Stimulated activated CD4-positive, alpha-beta T cell treated with anti-CD3 and anti-CD28 coated beads, Interleukin-4, amount 100 ng/mL, for 1 hour (primary cell): ENCODE data around the gene KIAA0753.
"Not testable (repeated sequence)": the region's sequence is repeated elsewhere in the genome, so short reads cannot be mapped to it uniquely, and the experiment has no call there.

Source experiments
- DNase-seq: peaks from one replicate; pipeline ENCODE4 v3.0.0-alpha.2; 2020

KIAA0753 gene

DNA sequence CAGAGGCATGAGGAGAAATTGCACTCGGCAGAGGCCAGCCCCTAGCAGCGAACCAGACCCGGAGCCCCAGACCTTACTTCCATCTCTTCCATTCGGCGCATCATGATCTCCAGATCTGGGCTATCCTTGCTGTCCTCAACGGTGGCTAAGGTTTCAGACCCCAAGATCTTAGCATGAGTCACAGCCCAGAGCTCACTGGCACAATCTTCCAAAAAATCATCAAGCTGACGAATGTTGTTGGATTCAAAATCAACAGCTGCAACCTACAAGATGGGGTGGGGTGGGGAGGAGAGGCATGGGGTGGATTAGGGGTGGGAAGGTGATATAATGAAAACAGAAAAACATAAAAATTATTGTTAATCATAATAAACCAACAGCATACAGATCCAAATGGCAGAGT lies 44.4 kb downstream of the KIAA0753 start:
- DNase-seq: no peak

DNA sequence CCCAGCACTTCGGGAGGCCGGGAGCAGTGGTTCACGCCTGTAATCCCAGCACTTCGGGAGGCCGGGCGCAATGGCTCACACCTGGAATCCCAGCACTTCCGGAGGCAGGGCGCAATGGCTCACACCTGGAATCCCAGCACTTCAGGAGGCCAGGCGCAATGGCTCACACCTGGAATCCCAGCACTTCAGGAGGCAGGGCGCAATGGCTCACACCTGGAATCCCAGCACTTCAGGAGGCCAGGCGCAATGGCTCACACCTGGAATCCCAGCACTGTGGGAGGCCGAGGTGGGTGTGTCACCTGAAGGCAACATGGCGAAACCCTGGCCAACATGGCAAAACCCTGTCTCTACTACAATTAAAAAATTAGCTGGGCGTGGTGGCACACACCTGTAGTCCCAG lies 47.1 kb downstream of the KIAA0753 start:
- DNase-seq: not testable (repeated sequence)

DNA sequence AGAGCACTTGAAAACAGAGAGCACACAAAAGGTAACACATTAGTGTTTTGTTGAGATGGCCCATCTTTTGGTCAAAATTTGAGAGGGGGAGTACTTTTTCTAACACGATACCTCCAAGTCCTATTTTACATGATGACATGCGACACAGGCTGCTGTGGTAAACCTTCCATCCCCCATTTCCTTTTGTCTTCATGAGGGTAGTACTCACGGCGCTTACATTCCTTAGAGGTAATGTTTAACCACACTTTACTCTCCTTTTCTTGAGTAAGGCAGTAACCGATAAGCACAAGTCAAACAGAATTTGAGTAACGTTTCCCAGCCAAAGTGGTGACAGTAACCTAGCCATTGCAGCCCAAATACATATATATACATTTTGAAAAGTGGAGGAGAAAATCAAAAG lies 48.3 kb downstream of the KIAA0753 start:
- no peak for DNase-seq

DNA sequence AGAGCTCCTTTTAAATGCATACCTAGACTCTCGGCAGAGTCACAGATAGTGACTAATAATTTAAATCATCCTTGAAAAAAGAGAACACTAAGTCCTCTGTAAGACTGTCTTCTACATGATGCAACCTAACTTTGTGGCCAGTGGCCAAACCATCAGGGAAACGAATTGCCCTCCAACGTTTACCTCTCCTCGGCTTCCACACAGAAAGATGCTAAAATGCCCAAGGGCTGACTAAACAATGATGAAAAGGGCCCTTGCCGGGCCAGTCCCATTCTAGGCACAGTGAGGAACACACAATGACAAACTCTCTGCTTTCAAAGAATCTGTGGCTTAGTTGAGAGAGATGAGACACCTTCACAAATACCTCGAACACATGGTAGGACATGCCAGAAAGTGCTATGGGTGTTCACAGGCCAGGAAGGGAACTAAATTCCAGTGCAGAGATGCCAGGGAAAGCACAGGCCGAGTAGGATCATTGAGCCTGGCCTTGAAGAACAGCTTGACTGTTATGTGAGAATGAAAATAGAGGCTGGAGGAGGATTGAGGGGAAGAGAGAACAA lies 48.8 kb downstream of the KIAA0753 start:
- no peak for DNase-seq

GRCh38 chr17:6589266-6589946 lies 51.1 kb downstream of the KIAA0753 start:
- DNase-seq: no peak

DNA sequence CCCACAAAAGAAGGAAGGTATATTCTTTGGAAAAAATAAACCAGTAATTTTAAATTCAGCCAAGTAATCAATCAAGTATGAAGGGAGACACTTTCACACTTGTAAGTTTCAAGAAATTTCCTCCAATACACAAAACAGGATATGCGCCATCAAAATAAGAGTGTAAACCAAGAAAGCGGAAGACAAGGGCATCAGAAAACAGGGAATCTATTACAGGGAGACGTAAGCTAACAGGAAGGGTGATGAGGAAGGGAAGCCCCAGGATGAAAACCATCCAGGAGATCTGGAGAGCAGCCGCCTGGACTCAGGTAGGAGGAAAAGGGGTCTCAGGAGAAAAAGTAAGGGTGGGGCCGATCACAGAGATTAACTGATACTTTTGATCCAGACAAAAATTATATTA lies 52.3 kb downstream of the KIAA0753 start:
- DNase-seq: no peak

DNA sequence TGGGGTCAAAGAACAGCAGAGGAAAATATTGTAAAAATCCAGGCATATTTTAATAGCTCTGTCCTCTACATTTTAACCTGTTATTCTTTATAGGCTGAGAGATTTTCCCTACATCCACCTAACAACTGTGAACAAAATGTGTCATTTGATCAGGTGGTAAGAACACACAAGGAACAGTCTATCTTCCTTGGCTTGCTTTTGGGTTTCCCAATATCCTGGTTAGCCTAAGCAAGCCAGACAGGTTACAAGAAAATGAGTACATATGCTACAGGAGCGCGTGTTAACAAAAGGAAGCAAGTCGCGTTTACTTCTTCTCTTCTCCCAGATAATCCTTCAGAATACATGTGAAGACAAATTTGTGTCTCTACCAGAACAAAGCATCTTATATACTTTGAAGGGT lies 53.2 kb downstream of the KIAA0753 start:
- DNase-seq: no peak

GRCh38 chr17:6583411-6583810 lies 57.1 kb downstream of the KIAA0753 start:
- no peak for DNase-seq

DNA sequence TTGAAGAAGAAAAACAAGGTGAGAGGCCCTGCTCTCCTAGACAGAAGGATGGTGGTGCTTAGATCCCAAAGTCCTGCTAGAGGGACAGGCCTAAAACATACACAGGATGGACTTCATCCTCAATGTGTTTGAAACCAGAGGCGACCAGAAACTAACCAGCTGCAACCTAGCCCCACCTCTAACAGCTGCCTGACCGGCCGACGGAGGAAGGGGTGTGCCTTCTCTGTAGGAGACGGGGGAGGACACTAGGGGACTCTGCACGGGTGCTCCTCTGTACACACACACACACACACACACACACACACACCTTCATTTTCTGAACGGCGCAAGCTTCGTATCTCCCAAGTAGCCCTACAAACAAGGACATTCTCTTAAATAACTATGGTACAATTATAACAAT lies 59.9 kb downstream of the KIAA0753 start:
- no peak for DNase-seq

GRCh38 chr17:6578491-6578890 lies 62.0 kb downstream of the KIAA0753 start:
- no peak for DNase-seq

DNA sequence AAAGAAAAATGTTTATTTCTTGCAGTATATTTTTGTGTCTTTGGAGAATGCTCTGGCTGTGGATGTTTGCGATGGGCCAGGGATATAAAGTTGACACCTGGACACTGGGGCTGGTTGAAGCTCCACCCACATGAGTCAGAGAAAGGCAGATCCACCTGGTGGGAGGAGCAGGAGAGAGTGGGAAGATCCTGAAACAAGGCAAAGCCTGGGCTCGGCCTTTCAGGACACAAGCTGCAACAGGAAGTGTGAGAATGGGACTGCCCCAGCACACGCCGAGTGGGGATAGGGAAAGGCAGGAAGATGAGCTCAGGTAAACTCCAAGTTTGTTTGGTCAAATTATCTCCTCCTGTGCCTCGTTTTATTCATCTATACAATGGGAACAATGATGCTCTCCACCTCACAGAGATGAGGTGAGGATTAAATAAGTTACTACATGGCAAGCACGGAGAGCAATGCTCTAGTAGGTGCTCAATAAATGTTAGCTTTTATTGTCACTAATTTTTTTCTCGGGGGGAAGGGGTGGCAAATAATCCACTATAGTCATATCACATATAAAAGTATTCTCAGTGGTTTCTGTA lies 62.7 kb downstream of the KIAA0753 start:
- DNase-seq: no peak

DNA sequence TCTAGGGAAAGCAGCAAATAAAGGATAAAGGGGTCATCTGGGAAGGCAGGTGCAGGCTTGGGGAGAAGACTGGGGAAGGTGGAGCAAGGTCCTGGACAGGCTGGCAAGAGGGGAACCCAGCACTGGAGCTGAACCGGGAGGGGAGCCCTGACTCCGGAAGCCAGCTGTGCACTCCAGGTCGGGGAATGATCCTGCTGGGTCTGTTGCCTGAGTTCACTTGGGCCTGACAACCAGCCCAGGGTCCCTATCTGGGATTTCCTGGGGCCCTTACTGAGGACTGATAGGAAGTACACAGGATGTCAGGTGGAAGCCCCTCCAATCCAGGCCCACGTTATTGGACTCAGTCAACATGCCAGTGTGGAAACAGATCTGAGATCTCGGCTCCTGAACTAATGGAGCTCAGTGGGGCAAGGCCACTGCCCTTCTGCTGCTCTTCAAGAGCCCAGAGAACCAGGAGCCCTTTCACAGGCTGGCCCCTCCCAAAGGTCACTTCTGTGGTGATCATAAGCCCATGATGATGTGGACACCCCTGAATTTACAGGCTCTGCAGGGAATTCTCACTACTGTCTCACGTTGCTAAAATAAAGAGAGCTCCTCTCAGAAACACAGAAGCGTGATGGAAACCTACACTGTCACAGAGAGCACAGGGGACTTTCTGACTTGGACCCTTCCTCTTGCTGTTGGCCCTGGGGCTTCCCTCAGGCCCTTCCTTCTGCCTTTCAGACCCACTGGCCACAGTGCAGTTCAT lies 64.3 kb downstream of the KIAA0753 start:
- no peak for DNase-seq

GRCh38 chr17:6575596-6575988 lies 64.9 kb downstream of the KIAA0753 start:
- no peak for DNase-seq

- peak; percentile 21 for DNase-seq
Measured at GRCh38 chr17:6574687-6575595, 65.6 kb downstream of the KIAA0753 start.

GRCh38 chr17:6573982-6574686 lies 66.4 kb downstream of the KIAA0753 start:
- DNase-seq: no peak

- not testable (repeated sequence) for DNase-seq
Measured at GRCh38 chr17:6573495-6573894, 67.0 kb downstream of the KIAA0753 start.

- no peak for DNase-seq
Measured at GRCh38 chr17:6572972-6573370, 67.5 kb downstream of the KIAA0753 start.

- DNase-seq: no peak
Measured at GRCh38 chr17:6571452-6571781, 69.1 kb downstream of the KIAA0753 start.

DNA sequence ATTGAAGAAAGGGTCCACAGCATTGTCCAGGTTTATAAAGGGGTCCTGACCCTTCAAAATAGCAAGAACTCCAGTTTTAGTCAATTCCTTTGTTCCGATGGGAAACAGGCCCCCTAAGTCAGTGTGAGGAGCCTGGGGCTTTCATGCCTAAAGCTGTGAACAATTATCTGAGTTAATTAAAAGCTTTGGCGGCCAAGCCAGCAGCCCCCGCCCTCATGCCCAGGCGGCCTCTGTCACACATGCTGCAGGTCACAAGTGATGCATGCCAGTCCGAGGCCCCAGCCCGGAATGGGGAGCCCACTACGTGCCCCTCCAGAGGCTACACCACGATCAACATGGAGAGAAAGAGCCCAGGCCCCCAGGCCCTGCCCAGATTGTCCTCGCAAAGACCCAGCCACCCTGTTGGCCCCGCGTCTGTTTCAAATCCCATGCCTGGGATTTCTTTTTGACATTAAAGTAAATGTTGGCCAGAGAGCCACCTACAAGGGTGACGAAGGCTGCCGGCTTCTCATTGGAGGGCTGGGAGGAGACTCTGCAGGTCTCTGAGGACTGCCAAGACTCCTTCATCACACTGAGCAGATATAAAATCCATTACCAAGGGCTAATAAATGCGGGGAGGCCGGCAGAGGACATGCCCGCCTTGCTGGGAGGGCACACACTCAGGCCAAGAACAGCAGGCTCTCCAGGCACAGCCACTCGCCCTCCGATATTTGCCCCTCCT lies 69.6 kb downstream of the KIAA0753 start:
- DNase-seq: no peak

DNA sequence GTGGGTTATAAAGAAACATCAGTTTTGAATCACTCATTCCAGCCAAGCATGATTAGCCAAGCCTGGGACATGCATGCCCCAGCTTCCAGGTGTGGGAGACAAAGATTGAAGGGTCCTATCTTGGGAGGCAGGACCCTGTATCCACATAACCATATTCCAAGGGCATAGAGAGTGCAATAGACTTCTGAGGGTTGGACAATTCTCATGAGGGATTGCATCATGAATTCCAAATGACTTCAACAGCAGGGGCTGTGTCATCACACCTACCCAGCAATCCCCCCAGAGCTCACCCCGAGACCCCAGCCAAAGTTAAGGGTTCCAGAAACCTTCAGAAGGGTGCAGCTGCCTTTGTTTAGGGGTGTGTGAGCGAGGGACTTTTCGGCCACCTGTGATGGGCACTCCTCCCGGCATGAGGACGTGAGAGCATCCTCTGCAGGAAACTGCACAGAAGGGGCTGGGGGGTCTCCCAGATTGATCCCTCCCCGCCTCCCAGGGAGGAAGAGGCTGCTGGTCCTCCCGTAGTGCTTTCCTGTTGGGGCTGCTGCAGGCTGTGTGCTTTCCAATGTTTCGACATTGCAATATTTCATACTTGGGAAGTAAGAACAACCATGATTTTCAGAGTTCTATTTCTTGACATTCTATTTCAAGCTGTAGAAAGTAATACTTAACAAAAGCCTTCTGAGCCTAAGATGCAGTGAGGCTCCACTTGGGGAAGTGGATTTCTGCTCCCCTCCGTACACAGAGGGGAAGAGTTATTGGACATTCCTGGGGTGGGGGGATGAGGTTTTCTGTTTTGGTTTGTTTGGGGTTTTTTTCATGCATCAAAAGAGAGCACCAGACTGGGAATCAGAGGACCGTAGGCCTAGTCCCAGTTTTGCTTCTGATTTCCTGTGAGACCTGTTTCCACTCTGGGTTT lies 70.9 kb downstream of the KIAA0753 start:
- DNase-seq: no peak
